GM18519 (cell line): ENCODE data around the gene TEX36.
A peak's percentile ranks its signal among the peaks of the same experiment; 100 is the strongest.
"Not testable (repeated sequence)": the region's sequence is repeated elsewhere in the genome, so short reads cannot be mapped to it uniquely, and the experiment has no call there.

Experiments used
- ATAC-seq: cut with Tn5 transposase; IDR thresholded peaks from one replicate; pipeline ENCODE4 v1.9.1; 2021; ENCODE audit warnings: mild to moderate bottlenecking, moderate library complexity; ENCODE audit not compliant: unreplicated experiment, low FRiP score

TEX36 gene

DNA sequence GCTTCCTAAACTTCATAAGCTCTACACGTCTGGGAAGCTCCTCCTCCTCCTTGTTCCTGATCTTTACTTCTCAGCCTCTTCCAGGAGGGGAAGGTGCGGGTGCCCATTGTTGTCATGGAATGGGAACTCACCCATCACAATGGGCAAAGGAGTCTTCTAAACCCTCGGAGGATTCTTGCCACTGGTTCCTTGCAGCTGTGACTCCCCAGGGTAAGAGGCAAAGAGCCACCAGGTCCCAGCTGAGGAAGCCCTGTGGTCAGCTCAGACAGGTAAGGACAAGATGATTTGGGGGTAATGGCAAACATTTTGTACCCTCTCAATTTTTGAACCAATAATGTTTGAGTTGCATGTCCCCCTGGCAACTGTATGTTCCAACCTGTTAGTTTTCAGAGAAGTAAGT, at the start of gene TEX36:
Gene TEX36, minus strand, starts transcription at position 101 of the 400 bp plus-strand sequence. CDS start 174 bp downstream, outside the sequence.
- no peak for ATAC-seq

DNA sequence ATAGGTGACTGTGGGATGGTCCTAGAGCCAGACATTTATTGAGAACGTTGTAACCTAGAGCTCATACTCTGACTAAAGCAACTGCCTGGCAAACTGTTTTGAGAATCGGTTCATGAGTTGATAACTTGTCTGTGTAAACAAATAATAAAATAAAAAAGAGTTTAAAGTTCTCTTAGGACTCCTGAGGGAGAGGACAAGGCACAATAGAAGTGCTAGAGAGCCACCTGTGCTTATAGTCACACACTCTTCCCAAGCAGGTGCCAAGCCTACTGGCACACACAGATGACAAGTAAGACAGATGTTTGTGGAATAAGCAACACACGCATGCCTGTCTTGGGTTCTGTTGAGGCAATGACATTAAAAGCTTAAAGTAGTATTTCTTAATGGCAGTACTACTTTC, 44.5 kb upstream of the TEX36 start:
- ATAC-seq: no peak

DNA sequence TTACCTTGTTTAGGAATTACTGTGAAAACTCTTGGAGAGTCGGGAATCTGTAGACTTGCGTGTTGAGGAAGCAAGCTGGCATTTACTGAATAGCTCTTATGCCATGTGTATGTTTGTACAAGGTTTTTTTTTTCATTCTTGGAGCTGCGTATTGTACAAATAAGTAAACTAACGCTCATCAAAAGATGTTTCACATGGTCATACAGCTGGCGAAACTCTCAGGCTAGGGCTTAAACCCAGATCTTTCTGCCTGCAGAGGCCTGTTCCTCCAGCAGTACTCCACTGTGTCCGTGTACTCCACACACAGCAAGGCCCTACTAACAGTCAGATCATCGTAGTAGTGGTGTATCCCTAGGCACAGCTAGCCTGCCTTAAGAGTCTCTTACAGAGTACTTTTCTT, 44.0 kb upstream of the TEX36 start:
- ATAC-seq: no peak

DNA sequence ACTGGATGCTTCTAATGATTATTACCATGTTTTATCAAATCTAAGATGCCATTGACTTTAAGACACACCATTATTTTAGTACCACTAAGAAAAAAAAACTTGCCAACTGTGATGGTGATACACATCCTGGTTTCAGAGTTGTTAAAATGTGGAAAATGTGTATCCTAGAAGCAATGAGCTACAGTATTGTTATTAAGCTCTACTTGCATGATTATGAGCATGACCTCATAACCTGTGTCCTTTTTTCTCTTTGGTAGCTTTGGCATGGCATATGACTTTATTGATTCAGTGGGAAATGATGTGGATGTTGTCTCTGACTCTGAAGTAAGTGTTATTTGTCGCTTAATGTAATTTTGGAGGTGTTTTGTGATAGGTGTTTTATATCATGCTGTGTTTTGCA, 39.8 kb upstream of the TEX36 start:
- no peak for ATAC-seq

DNA sequence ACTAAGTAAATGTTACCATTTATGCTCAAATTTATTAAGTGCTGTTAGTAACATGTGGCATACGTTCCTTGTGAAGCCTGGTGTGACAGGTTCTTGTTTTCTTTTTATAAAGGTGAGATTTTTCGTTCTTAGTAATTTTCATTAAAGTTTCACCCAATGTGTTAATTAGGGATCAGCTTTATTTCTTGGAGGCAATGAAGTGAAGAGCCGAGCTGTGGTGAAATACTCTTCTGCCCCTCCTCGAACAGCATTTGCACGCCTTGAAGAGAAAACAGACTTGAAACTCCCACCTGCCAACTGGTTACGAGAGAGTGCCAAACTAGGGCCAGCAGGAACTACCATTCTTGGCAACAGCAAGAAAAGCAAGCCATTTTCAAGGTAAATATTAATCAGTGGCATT, 38.1 kb upstream of the TEX36 start:
- no peak for ATAC-seq

DNA sequence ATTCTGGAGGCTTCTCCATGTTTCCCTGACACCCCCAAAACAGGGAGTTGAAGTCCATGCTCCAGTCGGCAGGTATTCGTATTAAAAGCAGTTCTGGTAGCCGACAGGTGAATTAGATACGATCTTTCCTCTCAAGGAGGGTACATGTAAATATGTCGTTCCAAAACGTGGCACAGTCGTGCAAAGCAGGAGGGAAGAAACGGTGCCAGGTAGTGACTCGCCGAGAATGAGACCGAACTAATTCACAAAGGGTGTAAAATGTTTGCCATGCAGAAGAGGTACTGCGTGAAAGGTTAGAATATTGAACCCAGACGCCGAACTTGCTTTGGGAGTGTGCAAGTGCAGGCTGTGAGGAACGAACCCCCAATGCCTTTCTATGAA, 37.0 kb upstream of the TEX36 start:
- ATAC-seq: no peak

DNA sequence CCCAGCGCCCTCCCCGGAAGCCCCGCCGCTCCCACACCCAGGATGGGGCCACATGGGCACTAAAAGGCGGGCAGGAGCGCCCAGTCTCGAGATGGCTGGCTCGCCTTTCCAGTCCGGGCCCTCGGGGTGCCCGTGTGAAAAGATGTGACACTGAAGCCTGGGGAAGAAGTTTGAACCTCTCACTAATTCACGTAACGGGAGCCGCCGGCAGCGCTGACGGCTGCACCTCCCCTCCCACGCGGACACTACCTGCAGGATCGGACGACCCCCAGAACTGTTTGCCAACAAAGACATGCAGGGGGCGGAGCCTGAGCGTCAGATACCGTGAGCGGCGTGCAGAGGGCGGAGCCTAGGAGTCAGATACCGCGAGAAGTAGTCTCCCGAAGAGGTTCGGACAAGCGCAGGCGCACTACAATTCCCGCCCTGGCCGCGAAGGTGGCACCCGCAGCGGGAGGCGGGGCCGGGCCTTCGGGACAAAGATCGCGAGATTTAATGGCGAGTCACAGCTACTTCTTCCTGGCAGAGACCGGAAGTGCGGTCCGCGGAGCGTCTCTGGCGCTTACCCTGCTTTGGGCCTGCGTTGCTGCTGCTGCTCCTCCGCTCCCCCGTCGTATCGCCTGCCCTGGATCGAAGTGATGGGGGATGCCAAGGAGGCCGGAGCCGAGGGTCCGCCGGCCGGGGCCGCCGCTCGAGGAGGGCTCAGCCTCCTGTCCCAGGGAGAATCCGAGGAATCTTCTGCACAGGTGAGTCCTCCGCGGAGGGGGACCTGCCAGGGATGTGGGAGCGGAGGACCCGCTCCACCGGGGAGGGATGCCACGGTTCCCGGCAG, 36.4 kb upstream of the TEX36 start, which contains the start of gene EDRF1:
Gene EDRF1, plus strand, starts transcription at position 537 of the 829 bp plus-strand sequence. Its CDS starts 99 bp downstream, at position 636.
- peak; percentile 97 for ATAC-seq

DNA sequence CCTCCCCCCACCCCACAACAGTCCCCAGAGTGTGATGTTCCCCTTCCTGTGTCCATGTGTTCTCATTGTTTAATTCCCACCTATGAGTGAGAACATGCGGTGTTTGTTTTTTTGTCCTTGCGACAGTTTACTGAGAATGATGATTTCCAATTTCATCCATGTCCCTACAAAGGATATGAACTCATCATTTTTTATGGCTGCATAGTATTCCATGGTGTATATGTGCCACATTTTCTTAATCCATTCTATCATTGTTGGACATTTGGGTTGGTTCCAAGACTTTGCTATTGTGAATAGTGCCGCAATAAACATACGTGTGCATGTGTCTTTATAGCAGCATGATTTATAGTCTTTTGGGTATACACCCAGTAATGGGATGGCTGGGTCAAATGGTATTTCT, 31.8 kb upstream of the TEX36 start:
- not testable (repeated sequence) for ATAC-seq

DNA sequence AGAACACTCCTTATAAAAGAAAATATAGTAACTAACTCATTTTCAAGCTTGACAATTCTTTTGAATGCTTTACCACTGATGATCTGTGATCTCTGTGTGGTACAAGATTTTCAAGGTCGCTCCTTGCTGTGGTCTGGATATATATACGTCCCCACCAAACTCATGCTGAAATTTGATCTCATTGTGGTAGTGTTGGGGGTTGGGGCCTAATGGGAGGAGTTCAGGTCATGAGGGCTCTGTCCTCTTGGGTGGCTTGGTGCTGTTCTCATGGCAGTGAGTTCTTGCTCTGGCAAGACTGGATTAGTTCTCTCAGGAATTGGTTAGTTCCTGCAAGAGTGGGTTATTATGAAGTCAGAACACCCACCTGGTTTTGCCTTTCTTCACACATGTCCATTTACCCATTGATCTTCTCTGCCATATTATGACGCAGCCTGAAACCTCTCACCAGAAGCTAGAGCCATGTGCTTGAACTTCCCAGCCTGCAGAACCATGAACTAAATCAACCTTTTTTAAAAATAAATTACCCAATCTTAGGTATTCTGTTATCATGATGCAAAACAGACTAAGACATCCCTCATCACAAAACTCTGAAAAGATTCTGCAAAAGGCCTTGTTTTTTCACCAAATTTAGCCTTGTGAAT, 28.3 kb upstream of the TEX36 start:
- ATAC-seq: no peak

- no peak for ATAC-seq
These were observed 26.9 kb upstream of the TEX36 start for GRCh38 chr10:125709553-125710474.

DNA sequence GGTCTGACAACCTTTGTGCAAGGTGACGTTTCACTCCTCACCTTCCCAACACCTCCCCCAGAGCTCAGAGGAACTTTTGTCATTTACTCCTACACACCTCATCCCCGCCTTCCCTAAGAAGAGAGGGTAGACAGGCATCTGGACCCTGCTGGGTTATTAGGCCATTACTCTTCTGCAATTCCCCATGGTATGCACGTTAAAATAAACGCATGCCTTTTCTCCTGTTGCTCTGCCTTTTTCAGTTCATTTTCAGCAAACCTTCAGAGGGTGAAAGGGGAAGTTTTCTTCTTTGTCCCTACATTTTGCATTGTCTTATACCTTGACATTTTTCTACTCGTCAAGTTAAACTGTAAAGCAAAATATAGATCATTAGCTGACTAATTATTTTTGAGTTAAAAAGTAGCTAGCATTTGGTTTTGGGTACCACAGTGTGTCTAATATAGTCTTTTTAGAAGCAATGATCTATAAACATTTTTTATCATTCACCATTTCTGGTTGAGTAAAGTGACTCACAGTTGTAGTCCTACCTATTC, 26.1 kb upstream of the TEX36 start:
- no peak for ATAC-seq

DNA sequence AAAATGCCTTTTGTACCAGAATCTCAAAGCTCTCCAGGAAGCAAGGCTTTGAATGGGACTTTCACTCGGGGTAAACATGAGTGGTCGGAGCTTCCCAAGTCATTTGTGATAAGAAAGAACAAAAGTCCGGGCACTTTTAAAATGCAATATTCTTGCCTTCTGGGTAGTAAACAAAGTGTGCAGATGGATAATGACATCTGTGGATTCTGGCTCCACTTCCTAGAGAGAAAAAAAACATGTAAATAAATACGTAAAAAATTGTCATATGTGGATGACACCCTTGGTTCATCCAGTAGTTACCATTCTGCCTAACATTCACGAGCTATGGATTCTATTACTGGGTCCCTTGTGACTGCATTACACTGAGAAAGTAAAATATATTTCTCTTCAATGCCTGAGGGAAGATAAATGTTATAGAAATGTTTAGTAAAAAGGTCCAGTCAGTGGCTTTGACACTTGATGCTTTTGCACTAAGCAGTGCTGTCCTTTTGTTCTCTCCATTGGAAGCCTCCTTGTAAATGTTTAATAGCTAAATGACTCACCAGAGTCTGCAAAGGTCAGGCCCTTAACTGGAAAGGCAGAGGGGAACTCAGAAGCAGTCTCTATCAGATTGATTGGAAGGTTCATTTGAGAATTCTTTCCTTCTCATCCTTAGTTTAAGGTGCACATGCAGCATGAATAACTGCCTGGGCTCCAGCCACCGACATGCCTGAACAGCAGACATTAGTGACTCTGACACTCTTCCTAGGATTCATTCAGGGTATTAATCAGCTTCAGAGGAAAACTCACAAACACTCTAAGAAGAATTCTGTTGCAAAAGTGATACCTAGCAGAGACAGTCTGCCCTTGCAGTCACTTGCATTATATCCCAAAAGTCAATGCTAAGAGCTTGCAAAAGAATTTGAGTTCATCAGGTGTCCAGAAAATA, 24.8 kb upstream of the TEX36 start:
- no peak for ATAC-seq

GRCh38 chr10:125700355-125700911, 17.5 kb upstream of the TEX36 start:
- no peak for ATAC-seq

- ATAC-seq: no peak
These were observed 16.7 kb upstream of the TEX36 start for GRCh38 chr10:125699562-125700143.

GRCh38 chr10:125698481-125698998, 15.6 kb upstream of the TEX36 start:
- no peak for ATAC-seq

DNA sequence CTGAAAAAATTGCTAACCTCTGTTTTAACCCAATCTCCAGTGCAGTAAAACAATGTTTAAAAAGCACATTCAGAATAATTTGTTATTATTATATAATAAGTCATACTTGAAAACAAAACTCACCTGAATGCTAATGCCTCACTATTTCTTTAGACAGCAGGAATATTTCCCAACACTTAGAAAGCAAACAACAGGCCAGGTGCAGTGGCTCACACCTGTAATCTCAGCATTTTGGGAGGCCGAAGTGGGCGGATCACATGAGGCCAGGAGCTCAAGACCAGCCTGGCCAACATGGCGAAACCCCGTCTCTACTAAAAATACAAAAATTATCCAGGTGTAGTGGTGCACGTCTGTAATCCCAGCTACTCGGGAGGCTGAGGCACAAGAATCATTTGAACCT, 13.9 kb upstream of the TEX36 start:
- not testable (repeated sequence) for ATAC-seq

DNA sequence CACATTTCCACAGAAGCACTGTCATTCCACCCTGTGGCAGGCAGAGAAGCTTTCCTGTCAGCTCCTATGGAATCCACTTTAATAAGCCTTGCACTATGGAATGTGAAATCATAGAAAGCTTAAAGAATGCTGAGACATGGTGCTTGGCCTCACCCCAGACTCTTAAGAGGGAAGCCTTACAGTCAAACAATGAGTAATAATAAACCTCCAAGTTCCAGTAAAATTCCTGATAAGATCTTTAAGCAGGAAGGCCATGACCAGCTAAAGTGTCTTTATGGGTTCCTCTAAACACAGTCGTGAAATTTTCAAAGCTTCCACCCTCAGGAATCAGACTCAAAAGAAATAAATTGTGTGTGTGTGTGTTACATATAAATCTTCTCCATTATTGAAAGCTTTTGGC, 11.9 kb upstream of the TEX36 start:
- ATAC-seq: no peak

- ATAC-seq: no peak
These were observed 10.5 kb upstream of the TEX36 start for GRCh38 chr10:125693524-125693847.
